OCI-LY7 (cell line): ENCODE measurements around the gene LDAH. TPM values are rescaled to one million over a fixed set of nuclear protein-coding genes. Genes with fewer than 3 reads are reported as not detected.
"Not testable (repeated sequence)": the region's sequence is repeated elsewhere in the genome, so short reads cannot be mapped to it uniquely, and the experiment has no call there.

ENCODE experiments used
- BruUV-seq: library from RNA; stranded (reverse); fragments of 400-500 nt; replicated peaks from 2 replicates; lab custom pipeline; 2021; lab: Mats Ljungman, UMichigan
- CTCF ChIA-PET: fragments of 300-600 bp; sonication (Branson Sonifier 250); formaldehyde crosslinking; loops from one replicate; lab custom pipeline; 2022; ENCODE audit warnings: antibody characterized with exemption; ENCODE audit not compliant: unreplicated experiment; lab: Charles Lee
- POLR2A ChIA-PET: fragments of 300-600 bp; sonication (Branson Sonifier 250); formaldehyde crosslinking; loops from one replicate; lab custom pipeline; 2022; ENCODE audit warnings: antibody characterized with exemption; lab: Charles Lee
- DNase-seq: peaks from one replicate; pipeline ENCODE4 v3.0.0-alpha.2; 2015; ENCODE audit warnings: low spot score
- H2AFZ ChIP-seq: fragments of 200-600 bp; sonication (generic), shearing (Covaris generic); 2 replicates; pipeline ENCODE4 v1.6.1; 2014; ENCODE audit warnings: mild to moderate bottlenecking, antibody characterized with exemption, low read length, moderate library complexity
- H3K27ac ChIP-seq: fragments of 200-600 bp; sonication (generic); 2 replicates; pipeline ENCODE4 v1.5.1; 2014; ENCODE audit warnings: mixed run types, low read depth, mild to moderate bottlenecking, moderate library complexity, low read length, inconsistent platforms; ENCODE audit not compliant: poor library complexity, severe bottlenecking
- H3K36me3 ChIP-seq: fragments of 200-600 bp; sonication (generic); 2 replicates; pipeline ENCODE4 v1.6.1; 2014; ENCODE audit warnings: mild to moderate bottlenecking, antibody characterized with exemption, low read length, moderate library complexity, mixed read lengths; ENCODE audit not compliant: insufficient read depth
- H3K4me1 ChIP-seq: fragments of 200-600 bp; sonication (generic); 2 replicates; pipeline ENCODE4 v1.5.1; 2014; ENCODE audit warnings: mild to moderate bottlenecking, low read length; ENCODE audit not compliant: insufficient read depth, poor library complexity, severe bottlenecking
- H3K4me2 ChIP-seq: fragments of 200-600 bp; sonication (generic); 2 replicates; pipeline ENCODE4 v1.6.1; 2014; ENCODE audit warnings: mild to moderate bottlenecking, low read length
- H3K4me3 ChIP-seq: fragments of 200-600 bp; sonication (generic); 2 replicates; pipeline ENCODE4 v1.5.1; 2014; ENCODE audit warnings: mild to moderate bottlenecking, low read depth, low read length; ENCODE audit not compliant: poor library complexity, severe bottlenecking
- H3K79me2 ChIP-seq: fragments of 200-600 bp; sonication (generic); 2 replicates; pipeline ENCODE4 v1.6.1; 2016; ENCODE audit warnings: low read depth, mild to moderate bottlenecking, low read length, moderate library complexity, mixed read lengths; ENCODE audit not compliant: insufficient read depth
- H3K9me2 ChIP-seq: fragments of 200-600 bp; sonication (generic); 2 replicates; pipeline ENCODE4 v1.6.1; 2016; ENCODE audit warnings: mild to moderate bottlenecking, low read length, mixed read lengths; ENCODE audit not compliant: insufficient read depth
- H3K9me3 ChIP-seq: fragments of 200-600 bp; sonication (generic); 2 replicates; pipeline ENCODE4 v1.6.1; 2014; ENCODE audit warnings: mild to moderate bottlenecking, mixed run types, low read length, mixed read lengths
- H4K20me1 ChIP-seq: fragments of 200-600 bp; sonication (generic); 2 replicates; pipeline ENCODE4 v1.6.1; 2014; ENCODE audit warnings: mild to moderate bottlenecking, antibody characterized with exemption, low read length, moderate library complexity, mixed read lengths; ENCODE audit not compliant: insufficient read depth
- CTCF ChIP-seq: fragments of 200-600 bp; sonication (generic); conservative IDR thresholded peaks from 2 replicates; pipeline ENCODE4 v1.5.1; 2014; ENCODE audit warnings: mild to moderate bottlenecking, antibody characterized with exemption, low read length, moderate library complexity, mixed read lengths
- EZH2phosphoT487 ChIP-seq: fragments of 200-600 bp; sonication (generic); IDR thresholded peaks from 2 replicates; pipeline ENCODE4 v1.6.1; 2018; ENCODE audit warnings: low read depth, borderline replicate concordance, mild to moderate bottlenecking, mixed run types, antibody characterized with exemption, low read length, moderate library complexity, mixed read lengths
- intact Hi-C: fragments of 100-400 bp; cut with micrococcal nuclease; formaldehyde crosslinking; loops from one replicate; pipeline ENCODE4 v1.10.0; 2022; ENCODE audit not compliant: unreplicated experiment
- total RNA-seq, 2 experiments: library from RNA; depleted of rRNA in 1 of 2; stranded (reverse); fragments of >200 nt in 1 of 2; shearing (Covaris generic) in 1 of 2; gene quantifications; 2 replicates each; pipeline ENCODE4 v1.2.3, GENCODE V29; 2014 to 2022

LDAH gene
- total RNA-seq, 2 experiments from 2014 or later = 21.7 to 38.1 TPM

- CTCF ChIA-PET, BruUV-seq: not testable (repeated sequence)
Measured at GRCh38 chr2:20714412-20714811, 108.5 kb downstream of the LDAH start.

GRCh38 chr2:20713585-20713984 lies 109.3 kb downstream of the LDAH start:
- POLR2A ChIA-PET = interaction anchor here (0.6 kb wide), 1 partner anchor 248 kb away, joined by 3 read pairs; no protein-coding TSS in a partner anchor
- H3K4me1 ChIP-seq, H3K9me3 ChIP-seq, H4K20me1 ChIP-seq, H3K36me3 ChIP-seq, BruUV-seq, H2AFZ ChIP-seq, H3K9me2 ChIP-seq, intact Hi-C loops, DNase-seq, H3K79me2 ChIP-seq, H3K27ac ChIP-seq, H3K4me2 ChIP-seq, CTCF ChIA-PET, H3K4me3 ChIP-seq: not testable (repeated sequence)

More at GRCh38 chr2:20714412-20714811, 108.5 kb downstream of the LDAH start:
- H4K20me1 ChIP-seq, H2AFZ ChIP-seq, H3K9me3 ChIP-seq, DNase-seq, H3K4me3 ChIP-seq, H3K9me2 ChIP-seq, H3K27ac ChIP-seq, H3K4me2 ChIP-seq, POLR2A ChIA-PET, intact Hi-C loops, H3K4me1 ChIP-seq, H3K36me3 ChIP-seq, H3K79me2 ChIP-seq: not testable (repeated sequence)

- POLR2A ChIA-PET = interaction anchor here (1.4 kb wide), 1 partner anchor 15 kb away, joined by 3 read pairs; no protein-coding TSS in a partner anchor
- DNase-seq, BruUV-seq, H3K4me2 ChIP-seq, H3K36me3 ChIP-seq, H3K4me3 ChIP-seq, CTCF ChIA-PET, intact Hi-C loops, H3K4me1 ChIP-seq, H3K27ac ChIP-seq, H4K20me1 ChIP-seq, H3K9me3 ChIP-seq, H3K79me2 ChIP-seq, H2AFZ ChIP-seq, H3K9me2 ChIP-seq: not testable (repeated sequence)
Measured at GRCh38 chr2:20711641-20712040, 111.3 kb downstream of the LDAH start.

- H3K79me2 ChIP-seq = 0 out of 2 replicates have a peak, but pooled peaks cover 3% of the 10 kb centered on the region
- ChIA-PET CTCF (interaction anchor here (1.2 kb wide), 1 partner anchor 30 kb away, joined by 4 read pairs; no protein-coding TSS in a partner anchor), POLR2A (interaction anchor here (0.7 to 1.1 kb wide), 4 partner anchors 9 to 53 kb away, joined by 3 to 6 read pairs (median 3); no protein-coding TSS in a partner anchor)
- intact Hi-C loops = no loop called here
- H3K4me3 ChIP-seq = no peak overlapping the region
- H4K20me1 ChIP-seq = no peaks in the 10 kb centered on the region
- no peak overlapping the region for H3K27ac ChIP-seq
- peaks cover 17% of the 10 kb centered on the region for H3K4me1 ChIP-seq
- H2AFZ ChIP-seq = no peak overlapping the region
- H3K4me2 ChIP-seq = no peak overlapping the region
- DNase-seq = no peak
- BruUV-seq = no TSS peak
- H3K36me3 ChIP-seq = peaks cover 5% of the 10 kb centered on the region; the same call in 1 of the 2 replicates
- TF ChIP-seq EZH2phosphoT487 (no peak), CTCF (no peak)
- H3K9me2 ChIP-seq = no peaks in the 10 kb centered on the region
- H3K9me3 ChIP-seq = no peaks in the 10 kb centered on the region; the same call in 1 of the 2 replicates
Measured at GRCh38 chr2:20707601-20708000, 115.3 kb downstream of the LDAH start.
